Endodermal cell (in vitro differentiated cells): Measurements from ENCODE around the gene MRPL24. TPM values are rescaled to one million over a fixed set of nuclear protein-coding genes. Genes with fewer than 3 reads are reported as not detected.

Source experiments
- DNase-seq: peaks from one replicate; pipeline ENCODE4 v3.0.0-alpha.2; 2017
- H3K27ac ChIP-seq: 2 replicates; pipeline ENCODE4 v1.5.1; 2013; ENCODE audit warnings: mild to moderate bottlenecking, low read depth, low read length, moderate library complexity
- H3K27me3 ChIP-seq: 2 replicates; pipeline ENCODE4 v1.6.1; 2013; ENCODE audit warnings: mild to moderate bottlenecking, low read length, moderate library complexity; ENCODE audit not compliant: insufficient read depth, control insufficient read depth, poor library complexity, severe bottlenecking
- H3K36me3 ChIP-seq: 2 replicates; pipeline ENCODE4 v1.7.0; 2013; ENCODE audit warnings: mild to moderate bottlenecking, low read length, moderate library complexity; ENCODE audit not compliant: control insufficient read depth, insufficient read depth
- H3K4me1 ChIP-seq: one replicate; pipeline ENCODE4 v1.7.0; 2013; ENCODE audit warnings: low read length; ENCODE audit not compliant: control insufficient read depth, insufficient read depth
- H3K4me3 ChIP-seq: 2 replicates; pipeline ENCODE4 v1.5.1; 2013; ENCODE audit warnings: mild to moderate bottlenecking, low read length, moderate library complexity
- H3K9ac ChIP-seq: 2 replicates; pipeline ENCODE4 v1.6.1; 2013; ENCODE audit warnings: mild to moderate bottlenecking, low read length, moderate library complexity; ENCODE audit not compliant: poor library complexity, severe bottlenecking; ENCODE audit errors: extremely low read depth
- H3K9me3 ChIP-seq: 2 replicates; pipeline ENCODE4 v1.6.1; 2013; ENCODE audit warnings: mild to moderate bottlenecking, low read length, moderate library complexity; ENCODE audit not compliant: control insufficient read depth
- H3K27ac Mint-ChIP-seq: 2 replicates; pipeline ENCODE4 v1.8.0; 2020; ENCODE audit warnings: mixed read lengths
- H3K27me3 Mint-ChIP-seq: 2 replicates; pipeline ENCODE4 v1.8.0; 2021; ENCODE audit warnings: mild to moderate bottlenecking, mixed read lengths; ENCODE audit not compliant: insufficient read depth
- H3K36me3 Mint-ChIP-seq: 2 replicates; pipeline ENCODE4 v1.8.0; 2020; ENCODE audit warnings: low read depth, mixed read lengths
- H3K4me1 Mint-ChIP-seq: 2 replicates; pipeline ENCODE4 v1.8.0; 2020; ENCODE audit warnings: mixed read lengths
- H3K4me3 Mint-ChIP-seq: 2 replicates; pipeline ENCODE4 v1.8.0; 2020; ENCODE audit warnings: mild to moderate bottlenecking, moderate library complexity, mixed read lengths
- H3K9me3 Mint-ChIP-seq: 2 replicates; pipeline ENCODE4 v1.8.0; 2020; ENCODE audit warnings: mild to moderate bottlenecking, mixed read lengths
- CTCF ChIP-seq: fragments of 200-600 bp; sonication (generic); conservative IDR thresholded peaks from 2 replicates; pipeline ENCODE4 v1.5.0; 2021; ENCODE audit warnings: antibody characterized with exemption, mild to moderate bottlenecking
- WGBS, 2 experiments: methylation state at CpG; one replicate each; pipeline versions ENCODE4 v1.1.5 to v1.1.7; 2013; ENCODE audit warnings: missing lambda C conversion rate in 2 of 2, mixed read lengths in 1 of 2; ENCODE audit not compliant: insufficient coverage in 1 of 2, insufficient read length in 1 of 2; 5-methylcytosine and 5-hydroxymethylcytosine counted together
- total RNA-seq, 2 donors: library from RNA; stranded (reverse); fragmentation: NEBNext Ultra II Directional in 1 of 2; extraction: Animal tissue kit (Norgen Biotek cat#: 25700) in 1 of 2; gene quantifications; 2 replicates in 1 of 2; 3 replicates in 1 of 2; pipeline ENCODE4 v1.2.1, GENCODE V29; 2021

Gene MRPL24
- total RNA-seq, 2 donors from 2014 or later, result 32.2 to 35.5 TPM

- H3K36me3 Mint-ChIP-seq, result peaks cover 37% of the 10 kb centered on the region
- Histone ChIP-seq H3K9me3 (no peaks in the 10 kb centered on the region), H3K36me3 (peaks cover 47% of the 10 kb centered on the region), H3K27me3 (no peaks in the 10 kb centered on the region), H3K4me1 (peaks cover 5% of the 10 kb centered on the region), H3K9ac (no peak overlapping the region), H3K4me3 (no peak overlapping the region), H3K27ac (no peak overlapping the region)
- 94 to 98% methylated on average over 4 of the region's 4 CpGs for WGBS, 2 experiments
- no peaks in the 10 kb centered on the region for H3K27me3 Mint-ChIP-seq
- TF ChIP-seq CTCF, result no peak
- no peak overlapping the region for H3K27ac Mint-ChIP-seq
- no peaks in the 10 kb centered on the region for H3K9me3 Mint-ChIP-seq
- no peak for DNase-seq
- no peak overlapping the region for H3K4me3 Mint-ChIP-seq
- H3K4me1 Mint-ChIP-seq, result no peaks in the 10 kb centered on the region
Observed at GRCh38 chr1:156721535-156721934, 19.4 kb downstream of the MRPL24 start.

GRCh38 chr1:156721131-156721530, 19.8 kb downstream of the MRPL24 start:
- Histone ChIP-seq H3K4me1 (peaks cover 5% of the 10 kb centered on the region), H3K4me3 (no peak overlapping the region), H3K27ac (no peak overlapping the region), H3K9me3 (no peaks in the 10 kb centered on the region), H3K9ac (no peak overlapping the region), H3K36me3 (peaks cover 47% of the 10 kb centered on the region), H3K27me3 (no peaks in the 10 kb centered on the region)
- no peak for DNase-seq
- H3K9me3 Mint-ChIP-seq, result no peaks in the 10 kb centered on the region
- H3K36me3 Mint-ChIP-seq, result peaks cover 37% of the 10 kb centered on the region
- no peak for TF ChIP-seq CTCF
- H3K27me3 Mint-ChIP-seq, result no peaks in the 10 kb centered on the region
- no peak overlapping the region for H3K4me3 Mint-ChIP-seq
- 89 to 91% methylated on average over 2 of the region's 2 CpGs for WGBS, 2 experiments
- no peaks in the 10 kb centered on the region for H3K4me1 Mint-ChIP-seq
- H3K27ac Mint-ChIP-seq, result peak overlapping the region; percentile 44

GRCh38 chr1:156717351-156717750, 23.5 kb downstream of the MRPL24 start:
- H3K27ac ChIP-seq, result no peak overlapping the region
- 79 to 90% methylated on average over 4 of the region's 4 CpGs for WGBS, 2 experiments
- H3K36me3 ChIP-seq, result peaks cover 16% of the 10 kb centered on the region
- no peak for DNase-seq
- Mint-ChIP-seq H3K9me3 (no peaks in the 10 kb centered on the region), H3K27ac (no peak overlapping the region), H3K4me1 (peaks cover 2% of the 10 kb centered on the region), H3K36me3 (peaks cover 14% of the 10 kb centered on the region), H3K27me3 (no peaks in the 10 kb centered on the region), H3K4me3 (no peak overlapping the region)
- TF ChIP-seq CTCF, result no peak
- no peak overlapping the region for H3K4me3 ChIP-seq
- H3K9me3 ChIP-seq, result no peaks in the 10 kb centered on the region
- H3K27me3 ChIP-seq, result no peaks in the 10 kb centered on the region
- no peaks in the 10 kb centered on the region for H3K4me1 ChIP-seq
- H3K9ac ChIP-seq, result no peak overlapping the region
